Spinal cord (tissue), 4 donors: ENCODE data around the gene MRPL39. TPM values are rescaled to one million over a fixed set of nuclear protein-coding genes. Genes with fewer than 3 reads are reported as not detected.

ENCODE experiments used
- polyA plus RNA-seq, 2 donors: library from polyadenylated mRNA; unstranded; fragments of 120-200 nt; gene quantifications; one replicate each; pipeline ENCODE4 v1.2.1, GENCODE V29; 2013; ENCODE audit not compliant: insufficient read length in 2 of 2
- total RNA-seq, 2 donors: library from RNA; depleted of rRNA in 1 of 2; stranded (reverse); fragments of 120-200 nt in 1 of 2; fragments of >200 nt in 1 of 2; gene quantifications; one replicate each; pipeline versions ENCODE4 v1.2.3 to v1.2.4, GENCODE V29; 2013 to 2014

Gene MRPL39
- total and polyA plus RNA-seq, 4 donors: 27.7 to 47.6 (median 29.4) TPM

Other genes with a start within 250 kb of the MRPL39 start
- gene JAM2, start 31.8 kb upstream of the MRPL39 start, total RNA-seq: 100 to 1,000 TPM in 1 of 2 donors, 10 to 100 TPM in 1; 77.4 to 104 TPM
- gene JAM2, start 31.8 kb upstream of the MRPL39 start, polyA plus RNA-seq: 10 to 100 TPM; 90.7 to 98.3 TPM
- 100 to 1,000 TPM; 100 to 129 TPM for gene ATP5PF, start 127.4 kb upstream of the MRPL39 start, total RNA-seq
- gene ATP5PF, start 127.4 kb upstream of the MRPL39 start, polyA plus RNA-seq: 100 to 1,000 TPM; 232 to 244 TPM
- 10 to 100 TPM; 32.9 to 53.7 TPM for gene GABPA, start 127.5 kb upstream of the MRPL39 start, total RNA-seq
- 10 to 100 TPM; 23.9 to 28.3 TPM for gene GABPA, start 127.5 kb upstream of the MRPL39 start, polyA plus RNA-seq